SH-SY5Y (cell line): Measurements from ENCODE around the gene PDE4D.

ENCODE experiments used
- GATA2 ChIP-seq: IDR thresholded peaks from 2 replicates; pipeline ENCODE4 v1.6.1; 2011; ENCODE audit warnings: mild to moderate bottlenecking, low read depth, low read length
- GATA3 ChIP-seq: IDR thresholded peaks from 2 replicates; pipeline ENCODE4 v1.6.1; 2011; ENCODE audit warnings: low read depth, mild to moderate bottlenecking, low read length, moderate library complexity

DNA sequence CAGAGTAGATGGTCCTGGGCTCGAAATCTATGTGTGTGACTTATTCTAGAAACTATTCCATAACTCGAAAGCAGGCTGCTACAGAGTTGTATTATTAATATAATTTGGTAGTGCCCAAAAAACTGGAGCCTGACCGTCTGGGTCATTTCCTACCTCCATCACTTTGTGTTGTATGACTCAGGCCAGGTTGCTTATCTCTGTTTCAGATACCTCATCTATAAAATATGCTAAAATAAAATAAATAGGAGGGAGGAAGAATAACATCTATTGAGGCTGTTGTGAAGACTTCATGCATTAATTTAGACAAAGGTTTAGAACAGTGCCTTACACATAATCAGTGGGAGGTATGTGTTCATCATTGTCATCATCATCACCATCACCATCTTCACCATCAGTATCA, 57.7 kb downstream of the PDE4D start:
- no peak for TF ChIP-seq GATA2
- TF ChIP-seq GATA3, result no peak
